ENCODE data around the gene CMKLR1. TPM values are rescaled to one million over a fixed set of nuclear protein-coding genes. Genes with fewer than 3 reads are reported as not detected.

The CMKLR1 gene
- total and polyA plus RNA-seq, 2 donors (not counting 1 experiment from before 2014, with no cell fraction given): 0.06 to 0.54 TPM

DNA sequence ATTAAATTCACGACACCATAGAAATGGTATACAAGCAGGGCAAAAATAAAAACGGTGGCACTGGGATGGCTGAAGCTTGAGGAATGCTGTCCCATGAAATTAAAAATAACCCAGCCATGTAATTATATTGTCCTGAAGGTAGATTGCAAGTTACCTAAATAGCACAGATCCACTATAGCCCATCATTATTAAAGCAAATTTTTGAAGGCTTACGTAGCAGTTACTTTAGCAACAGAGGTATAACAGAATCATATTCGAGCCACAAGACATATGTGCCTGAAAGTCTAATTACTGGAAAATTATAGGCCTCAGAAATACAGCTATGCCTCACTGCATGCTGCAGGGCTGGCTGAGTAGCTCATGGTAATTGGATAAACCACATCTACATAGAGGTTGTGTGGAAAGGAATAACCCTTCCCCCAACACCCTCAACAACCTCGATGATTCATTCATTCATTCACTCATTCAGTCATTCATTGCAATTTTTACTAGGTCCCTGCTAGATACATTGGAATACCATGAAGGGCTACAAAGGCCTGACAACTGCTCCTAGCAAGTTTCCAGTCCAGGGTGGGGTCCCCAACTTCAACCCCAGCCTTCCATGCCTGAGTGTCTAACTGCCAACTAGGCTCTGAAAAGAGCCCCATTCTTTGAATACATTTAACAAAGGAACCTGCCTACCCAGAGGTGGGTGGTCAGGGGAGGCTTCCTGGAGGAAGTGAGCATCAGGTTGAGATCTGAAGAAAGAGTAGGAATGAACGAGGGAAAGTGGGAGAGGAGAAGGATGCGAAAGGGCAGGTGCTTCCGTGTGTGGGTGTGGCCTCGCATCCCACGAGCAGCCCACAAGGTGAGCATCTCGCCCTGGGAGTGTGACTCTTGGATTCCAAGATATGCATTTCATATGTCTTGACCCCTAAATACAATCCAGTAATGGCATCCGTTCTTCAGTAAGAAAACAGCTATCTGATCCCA is 18.0 kb upstream of the CMKLR1 start:
- Mint-ChIP-seq H3K27ac (no peak overlapping the region), H3K4me3 (no peak overlapping the region), H3K4me1 (peaks cover 3% of the 10 kb centered on the region), H3K9me3 (ENCODE audit: insufficient read depth) (no peaks in the 10 kb centered on the region), H3K27me3 (peaks cover 27% of the 10 kb centered on the region)
- ATAC-seq (ENCODE audit: low read depth): no peak
- H2AFZ ChIP-seq (ENCODE audit: insufficient read depth, low read depth, low read length, poor library complexity, severe bottlenecking): no peak overlapping the region
- no peak overlapping the region for H3K4me2 ChIP-seq (replicated peaks; ENCODE audit: low read depth, low read length, poor library complexity, severe bottlenecking)
- intact Hi-C loops (cut with micrococcal nuclease): no loop called here
- H3K27ac ChIP-seq (ENCODE audit: low read length in 2 of 2): no peak overlapping the region
- no peak overlapping the region for H3K9ac ChIP-seq (ENCODE audit: low read length)
- H3K9me3 ChIP-seq (ENCODE audit: control extremely low read depth in 1 of 3, control insufficient read depth in 2 of 3, insufficient read depth in 1 of 3, low read length in 2 of 3): no peaks in the 10 kb centered on the region
- no peak for TF ChIP-seq EZH2 (IDR thresholded peaks at IDR 0.05; ENCODE audit: borderline replicate concordance, insufficient read depth, low read depth, low read length, poor library complexity, severe bottlenecking)
- TF ChIP-seq, protein P1, sequence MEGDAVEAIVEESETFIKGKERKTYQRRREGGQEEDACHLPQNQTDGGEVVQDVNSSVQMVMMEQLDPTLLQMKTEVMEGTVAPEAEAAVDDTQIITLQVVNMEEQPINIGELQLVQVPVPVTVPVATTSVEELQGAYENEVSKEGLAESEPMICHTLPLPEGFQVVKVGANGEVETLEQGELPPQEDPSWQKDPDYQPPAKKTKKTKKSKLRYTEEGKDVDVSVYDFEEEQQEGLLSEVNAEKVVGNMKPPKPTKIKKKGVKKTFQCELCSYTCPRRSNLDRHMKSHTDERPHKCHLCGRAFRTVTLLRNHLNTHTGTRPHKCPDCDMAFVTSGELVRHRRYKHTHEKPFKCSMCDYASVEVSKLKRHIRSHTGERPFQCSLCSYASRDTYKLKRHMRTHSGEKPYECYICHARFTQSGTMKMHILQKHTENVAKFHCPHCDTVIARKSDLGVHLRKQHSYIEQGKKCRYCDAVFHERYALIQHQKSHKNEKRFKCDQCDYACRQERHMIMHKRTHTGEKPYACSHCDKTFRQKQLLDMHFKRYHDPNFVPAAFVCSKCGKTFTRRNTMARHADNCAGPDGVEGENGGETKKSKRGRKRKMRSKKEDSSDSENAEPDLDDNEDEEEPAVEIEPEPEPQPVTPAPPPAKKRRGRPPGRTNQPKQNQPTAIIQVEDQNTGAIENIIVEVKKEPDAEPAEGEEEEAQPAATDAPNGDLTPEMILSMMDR (IDR thresholded peaks at IDR 0.05): no peak
- no peak for DNase-seq
- CTCF ChIA-PET: no interaction called here
- H3K79me2 ChIP-seq (ENCODE audit: control insufficient read depth, insufficient read depth, low read length): no peaks in the 10 kb centered on the region
- no peaks in the 10 kb centered on the region for H3K36me3 ChIP-seq (replicated peaks in 1 of 2; ENCODE audit: control extremely low read depth in 1 of 2, control insufficient read depth in 1 of 2, extremely low read depth in 1 of 2, insufficient read depth in 2 of 2, low read length in 1 of 2)
- POLR2A ChIA-PET: no interaction called here
- peaks cover 0 to 9% (median 0%) of the 10 kb centered on the region in 4 experiments for H3K27me3 ChIP-seq (replicated peaks in 1 of 4; ENCODE audit: control extremely low read depth in 1 of 4, control insufficient read depth in 3 of 4, insufficient read depth in 4 of 4, low read length in 3 of 4)
- H3K4me1 ChIP-seq (ENCODE audit: control insufficient read depth in 2 of 2, insufficient read depth in 2 of 2, low read length in 2 of 2): no peaks in the 10 kb centered on the region
- no peak overlapping the region for H3K4me3 ChIP-seq (ENCODE audit: control extremely low read depth in 1 of 5, extremely low read depth in 1 of 5, insufficient read depth in 1 of 5, low read depth in 2 of 5, low read length in 4 of 5)
- no peaks in the 10 kb centered on the region for H4K20me1 ChIP-seq (ENCODE audit: control insufficient read depth, insufficient read depth, low read length, poor library complexity, severe bottlenecking)
- WGBS (ENCODE audit: insufficient coverage): 81% methylated on average over 4 of the region's 12 CpGs

DNA sequence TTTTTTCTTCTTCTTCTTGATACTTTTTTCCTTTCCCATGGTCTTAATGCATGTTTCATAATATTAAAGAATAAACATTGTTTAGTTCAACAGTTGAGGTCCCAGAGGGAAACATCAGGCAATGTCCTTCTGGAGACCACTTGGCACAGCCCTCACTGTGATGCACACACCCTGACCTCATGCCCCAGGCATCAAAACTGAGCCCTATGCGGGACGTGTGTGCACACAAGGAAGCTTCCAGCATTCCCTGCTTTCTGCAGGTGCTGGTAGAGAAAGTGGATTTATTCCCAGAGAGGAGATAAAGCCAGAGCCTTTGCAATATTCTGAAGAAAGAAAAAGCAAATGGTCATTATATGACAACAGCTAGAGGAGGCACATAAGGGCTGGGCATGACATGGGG is 16.0 kb upstream of the CMKLR1 start:
- no peak overlapping the region for H3K27ac ChIP-seq (ENCODE audit: low read length in 2 of 2)
- Mint-ChIP-seq H3K9me3 (ENCODE audit: insufficient read depth) (no peaks in the 10 kb centered on the region), H3K4me3 (no peak overlapping the region), H3K4me1 (no peaks in the 10 kb centered on the region), H3K27me3 (peaks cover 23% of the 10 kb centered on the region), H3K27ac (no peak overlapping the region)
- TF ChIP-seq, protein P1 (IDR thresholded peaks at IDR 0.05): no peak
- no peak for TF ChIP-seq EZH2 (IDR thresholded peaks at IDR 0.05; ENCODE audit: borderline replicate concordance, insufficient read depth, low read depth, low read length, poor library complexity, severe bottlenecking)
- no peak overlapping the region for H3K9ac ChIP-seq (ENCODE audit: low read length)
- no peaks in the 10 kb centered on the region for H3K79me2 ChIP-seq (ENCODE audit: control insufficient read depth, insufficient read depth, low read length)
- 100% methylated on average over 2 of the region's 2 CpGs for WGBS (ENCODE audit: insufficient coverage)
- H4K20me1 ChIP-seq (ENCODE audit: control insufficient read depth, insufficient read depth, low read length, poor library complexity, severe bottlenecking): no peaks in the 10 kb centered on the region
- POLR2A ChIA-PET: no interaction called here
- no peaks in the 10 kb centered on the region for H3K9me3 ChIP-seq (ENCODE audit: control extremely low read depth in 1 of 3, control insufficient read depth in 2 of 3, insufficient read depth in 1 of 3, low read length in 2 of 3)
- no peaks in the 10 kb centered on the region for H3K4me1 ChIP-seq (ENCODE audit: control insufficient read depth in 2 of 2, insufficient read depth in 2 of 2, low read length in 2 of 2)
- H3K4me2 ChIP-seq (replicated peaks; ENCODE audit: low read depth, low read length, poor library complexity, severe bottlenecking): no peak overlapping the region
- intact Hi-C loops (cut with micrococcal nuclease): no loop called here
- CTCF ChIA-PET: no interaction called here
- peaks cover 0 to 11% (median 0%) of the 10 kb centered on the region in 4 experiments for H3K27me3 ChIP-seq (replicated peaks in 1 of 4; ENCODE audit: control extremely low read depth in 1 of 4, control insufficient read depth in 3 of 4, insufficient read depth in 4 of 4, low read length in 3 of 4)
- H2AFZ ChIP-seq (ENCODE audit: insufficient read depth, low read depth, low read length, poor library complexity, severe bottlenecking): no peak overlapping the region
- H3K4me3 ChIP-seq (ENCODE audit: control extremely low read depth in 1 of 5, extremely low read depth in 1 of 5, insufficient read depth in 1 of 5, low read depth in 2 of 5, low read length in 4 of 5): no peak overlapping the region
- ATAC-seq (ENCODE audit: low read depth): no peak
- no peaks in the 10 kb centered on the region for H3K36me3 ChIP-seq (replicated peaks in 1 of 2; ENCODE audit: control extremely low read depth in 1 of 2, control insufficient read depth in 1 of 2, extremely low read depth in 1 of 2, insufficient read depth in 2 of 2, low read length in 1 of 2)
- no peak for DNase-seq

Data from B cell (primary cell).